HG03196 (cell line): ENCODE results near the gene REXO5.

Experiments used
- ATAC-seq: cut with Tn5 transposase; IDR thresholded peaks from one replicate; pipeline ENCODE4 v1.9.1; 2021; ENCODE audit not compliant: unreplicated experiment

The REXO5 gene

DNA sequence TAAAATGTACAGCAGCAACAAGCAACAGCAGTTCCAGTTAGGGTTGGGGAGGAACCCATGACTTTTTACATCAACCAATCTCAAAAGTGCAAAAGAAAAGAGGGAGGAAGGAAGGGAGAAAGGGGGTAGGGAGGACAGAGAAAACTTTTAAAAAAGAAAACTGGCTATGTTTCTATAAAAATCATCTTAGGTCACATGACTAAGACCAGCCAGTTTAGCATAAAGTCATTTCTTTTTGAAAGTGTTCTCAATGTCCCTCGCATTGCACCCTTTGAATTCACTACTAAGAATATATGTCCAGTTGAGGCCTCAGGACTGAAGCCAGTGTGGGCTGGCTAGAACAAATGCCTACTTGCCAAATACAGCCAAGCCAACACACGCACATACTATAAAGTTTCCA lies 64.9 kb downstream of the REXO5 start:
- ATAC-seq: no peak

DNA sequence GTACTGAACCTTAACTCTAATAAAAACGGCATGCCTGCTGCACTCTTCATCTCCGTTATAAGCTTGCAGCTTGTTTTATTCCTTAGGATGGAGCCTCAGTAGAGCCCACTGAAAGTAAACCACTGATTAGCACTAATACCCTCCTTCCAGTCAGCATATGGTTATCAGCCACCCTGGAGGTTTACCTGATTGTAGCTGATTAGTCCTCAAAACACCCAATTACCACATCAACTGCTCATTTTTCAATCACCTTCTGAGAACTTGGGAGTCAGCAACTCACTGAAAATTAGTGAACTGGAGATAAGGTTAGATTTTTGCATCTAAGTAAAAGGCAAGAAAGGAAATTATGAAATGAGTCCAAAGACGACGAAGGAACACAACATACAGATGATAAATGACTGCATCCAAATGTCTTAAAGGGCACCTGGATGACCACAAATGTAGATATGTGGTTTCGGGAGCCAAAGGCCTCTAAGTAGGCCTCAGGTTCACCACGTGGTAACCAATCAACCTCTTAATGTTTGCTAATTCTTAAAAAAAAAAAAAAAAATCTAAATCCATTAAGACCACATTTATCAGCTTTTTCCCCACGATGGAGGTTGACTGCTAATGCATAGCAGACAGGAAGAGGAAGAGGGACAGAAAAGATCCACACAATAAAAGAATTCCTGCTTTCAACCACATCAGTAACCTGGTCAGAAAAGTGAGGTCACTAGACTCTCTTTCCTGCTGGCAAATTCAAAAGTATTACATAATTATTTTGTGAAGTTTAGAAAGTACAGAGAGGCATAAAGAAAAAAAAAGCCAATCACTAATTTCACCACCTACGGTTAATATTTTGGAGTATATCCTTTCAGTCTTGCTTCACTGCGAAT lies 65.9 kb downstream of the REXO5 start:
- ATAC-seq: no peak

DNA sequence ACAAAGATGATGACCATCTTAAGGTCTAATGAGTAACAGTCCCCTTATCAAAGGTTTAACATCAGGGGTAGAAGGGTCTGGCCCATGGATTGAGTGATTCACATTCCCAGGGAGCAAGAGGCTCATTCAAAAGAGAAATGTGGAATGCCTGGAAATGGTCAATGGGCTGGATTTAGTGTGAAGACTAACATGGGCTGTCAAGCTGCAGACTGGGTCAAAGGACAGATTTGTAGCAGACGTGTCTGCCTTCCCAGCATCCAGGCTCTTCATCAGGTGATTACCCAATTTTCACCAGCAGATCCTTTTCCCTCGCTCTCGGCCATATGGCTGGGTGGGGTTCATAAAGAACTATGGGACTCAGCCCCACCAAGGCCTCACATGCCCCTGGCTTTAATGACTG lies 67.0 kb downstream of the REXO5 start:
- no peak for ATAC-seq

DNA sequence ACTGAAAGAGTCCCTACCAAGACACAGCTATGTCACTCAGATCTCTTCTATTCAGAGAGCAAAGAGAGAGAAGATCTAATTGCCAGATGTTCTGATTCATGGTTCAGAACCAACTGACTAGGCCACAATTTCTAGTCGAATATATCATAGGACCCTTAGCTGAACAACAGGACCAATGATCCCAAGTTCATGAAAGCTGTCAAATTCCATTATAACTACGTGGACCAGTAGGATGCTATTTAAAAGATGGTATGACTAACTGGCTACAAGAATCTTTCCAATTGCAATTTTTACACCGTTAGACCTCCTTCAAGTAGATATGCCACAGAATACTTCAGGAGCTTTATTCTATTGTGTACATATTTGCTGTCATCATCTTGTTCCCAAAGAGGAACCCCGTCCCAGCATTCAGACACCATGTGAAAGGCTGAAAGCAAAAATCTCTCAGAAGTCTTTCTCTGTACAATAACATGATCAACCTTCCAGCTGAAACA lies 67.8 kb downstream of the REXO5 start:
- ATAC-seq: no peak

DNA sequence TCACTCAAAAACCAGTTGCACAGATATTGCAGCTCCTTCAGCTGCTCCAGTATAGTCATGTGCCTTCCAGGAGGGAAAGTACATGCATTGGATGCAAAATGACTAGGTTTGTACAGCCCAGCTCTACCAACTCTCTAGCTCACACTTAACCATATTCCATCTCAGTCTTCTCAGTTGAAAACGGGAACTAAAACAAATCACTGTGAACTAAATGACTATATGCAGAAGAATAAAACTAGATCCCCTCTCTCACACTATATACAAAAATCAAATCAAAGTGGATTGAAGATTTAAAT lies 69.0 kb downstream of the REXO5 start:
- ATAC-seq: no peak

DNA sequence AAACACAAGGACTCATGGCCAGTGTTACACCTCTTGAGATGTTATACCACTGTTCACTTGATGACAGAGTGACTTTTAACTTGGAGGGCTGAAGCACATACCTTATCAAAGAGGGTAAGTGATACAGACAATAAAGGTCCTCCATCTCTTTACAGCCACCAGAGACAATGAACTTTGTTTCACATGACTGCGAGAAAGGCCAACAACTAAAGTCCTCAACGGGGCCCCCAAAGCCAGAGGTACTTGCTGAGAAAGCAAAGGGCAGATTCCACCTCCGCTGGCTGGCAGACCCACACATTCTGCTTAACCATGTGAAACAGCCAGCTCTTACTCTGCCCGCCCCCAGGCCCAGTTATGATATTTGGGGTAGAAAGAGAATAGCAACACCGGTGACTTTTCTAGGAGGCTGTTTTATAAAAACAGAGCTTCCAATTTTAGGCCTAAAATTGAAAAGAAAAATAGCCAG lies 72.4 kb downstream of the REXO5 start:
- ATAC-seq: no peak

DNA sequence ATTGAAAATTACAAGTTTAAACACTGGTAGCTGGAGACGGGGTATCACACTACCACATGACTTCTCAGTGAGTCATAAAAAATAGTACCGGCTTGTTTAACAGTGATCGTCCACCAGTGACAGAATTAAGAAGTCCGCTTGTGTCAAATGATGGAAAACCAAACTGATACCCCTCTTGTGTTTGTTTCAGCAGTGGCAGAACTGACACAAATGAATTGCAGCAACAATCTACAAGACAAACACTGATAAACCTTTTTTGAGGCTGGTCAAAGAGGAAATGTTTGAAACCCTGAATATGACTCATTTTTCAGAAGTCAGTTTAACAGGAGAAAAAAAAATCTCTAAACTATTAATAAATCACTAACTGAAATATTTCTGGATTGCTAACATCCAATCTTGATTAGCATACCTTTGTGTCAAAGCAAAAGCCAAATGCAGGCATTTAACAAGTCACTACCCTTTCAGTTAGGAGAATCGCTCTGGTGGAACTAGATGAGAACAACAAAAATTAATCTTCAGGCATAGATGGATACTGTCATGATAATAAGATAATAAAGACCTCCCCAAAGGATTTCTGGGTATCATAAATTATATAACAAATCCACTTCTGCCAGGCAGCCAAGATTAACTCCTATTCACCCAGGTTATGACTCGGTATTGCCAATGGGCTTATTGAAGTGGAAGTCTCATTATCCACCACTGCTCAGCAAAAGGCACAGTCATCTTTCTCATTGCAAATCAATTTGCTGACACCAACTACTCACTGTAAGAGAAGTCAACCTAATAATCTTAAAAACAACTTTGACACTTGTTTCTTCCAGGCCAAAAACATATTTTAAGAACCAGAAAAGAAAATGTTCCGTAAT lies 73.1 kb downstream of the REXO5 start:
- peak; percentile 37 for ATAC-seq

DNA sequence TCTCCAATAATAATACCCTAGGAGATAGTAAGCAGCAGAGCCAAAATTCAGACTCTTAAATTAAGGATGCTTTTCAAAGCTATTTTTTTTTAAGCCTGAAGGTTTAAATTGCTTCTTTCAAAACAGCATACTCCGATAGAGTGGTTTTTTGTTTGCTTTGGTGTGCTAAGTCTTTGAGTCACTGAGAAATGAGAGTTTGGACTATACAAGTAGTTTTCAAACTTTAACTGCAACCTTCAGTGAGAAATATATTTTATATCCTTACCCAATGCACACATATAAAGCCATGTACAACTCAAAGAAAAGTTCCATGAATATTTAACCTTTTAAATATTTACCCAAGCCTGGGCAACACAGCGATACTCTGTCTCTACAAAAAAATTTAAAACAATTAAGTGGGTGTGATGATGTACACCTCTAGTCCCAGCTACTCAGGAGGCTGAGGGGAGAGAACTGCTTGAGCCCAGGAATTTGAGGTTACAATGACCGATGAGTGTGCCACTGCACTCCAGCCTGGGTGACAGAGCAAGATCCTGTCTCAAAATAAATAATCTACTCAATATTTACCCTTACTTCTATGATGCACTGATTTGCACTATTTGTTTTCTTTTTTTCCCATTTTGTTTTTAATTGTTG lies 74.7 kb downstream of the REXO5 start:
- ATAC-seq: no peak

DNA sequence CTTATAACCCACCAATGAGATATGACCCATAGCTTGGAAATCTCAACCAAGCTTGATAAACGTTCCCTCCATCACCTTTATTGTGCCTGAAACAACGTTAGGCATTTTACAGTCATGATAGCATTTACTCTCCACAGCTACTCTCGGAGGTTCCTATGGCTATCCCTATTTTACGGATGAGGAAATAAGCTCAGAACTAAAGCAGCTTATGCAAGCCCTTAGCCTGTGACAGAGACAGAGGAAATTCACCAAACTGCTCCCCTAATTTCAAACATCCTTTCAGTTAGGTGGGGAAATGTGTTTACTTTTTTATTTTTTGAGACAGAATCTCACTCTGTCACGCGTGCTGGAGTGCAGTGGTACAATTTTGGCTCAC lies 75.2 kb downstream of the REXO5 start:
- ATAC-seq: no peak

DNA sequence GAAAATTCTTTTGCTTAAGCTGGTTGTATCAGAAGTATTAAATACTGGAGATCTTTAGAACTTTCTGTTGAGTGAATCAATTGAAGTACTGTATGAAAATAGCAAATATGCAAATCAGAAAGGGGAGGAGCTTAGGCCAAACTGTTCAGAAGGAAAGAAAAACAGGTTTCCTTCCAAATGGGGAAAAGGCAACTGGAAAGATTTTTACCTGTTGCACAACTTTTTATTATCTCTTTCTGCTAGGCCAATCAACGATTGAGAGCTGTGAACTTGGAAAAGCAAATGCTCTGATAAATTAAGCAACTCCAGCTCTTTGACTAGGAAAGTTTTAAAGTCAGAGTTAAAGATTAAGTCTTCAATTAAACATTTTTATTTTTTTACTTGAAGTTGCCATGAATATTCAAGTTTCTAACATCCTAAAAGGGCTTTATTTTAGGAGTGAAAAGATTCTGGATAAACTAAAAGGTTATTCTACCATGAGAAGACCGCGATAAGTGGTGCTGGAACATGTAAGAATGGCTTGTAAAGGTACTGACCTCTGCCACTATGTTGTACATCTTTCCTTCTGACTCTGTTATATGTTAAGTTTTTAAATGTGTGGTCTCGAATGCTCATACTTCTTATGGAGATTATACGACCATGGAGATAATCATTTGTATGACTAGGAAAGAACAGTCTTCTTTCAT lies 77.4 kb downstream of the REXO5 start:
- ATAC-seq: no peak

DNA sequence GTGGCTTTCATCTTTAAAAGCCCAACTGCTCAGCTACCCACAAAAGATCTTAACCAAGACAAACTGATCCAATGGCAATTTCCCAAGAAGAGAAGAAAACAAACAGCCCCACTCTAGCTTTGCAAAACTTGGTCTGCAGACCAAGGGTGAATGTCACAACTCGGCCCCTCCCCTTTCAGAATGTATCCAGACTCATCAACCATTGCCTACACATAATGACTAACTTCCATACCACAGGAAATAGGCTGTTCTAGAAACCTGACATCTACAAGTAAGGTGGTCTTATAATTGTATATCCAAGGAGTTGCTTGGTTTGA lies 77.9 kb downstream of the REXO5 start:
- ATAC-seq: no peak

DNA sequence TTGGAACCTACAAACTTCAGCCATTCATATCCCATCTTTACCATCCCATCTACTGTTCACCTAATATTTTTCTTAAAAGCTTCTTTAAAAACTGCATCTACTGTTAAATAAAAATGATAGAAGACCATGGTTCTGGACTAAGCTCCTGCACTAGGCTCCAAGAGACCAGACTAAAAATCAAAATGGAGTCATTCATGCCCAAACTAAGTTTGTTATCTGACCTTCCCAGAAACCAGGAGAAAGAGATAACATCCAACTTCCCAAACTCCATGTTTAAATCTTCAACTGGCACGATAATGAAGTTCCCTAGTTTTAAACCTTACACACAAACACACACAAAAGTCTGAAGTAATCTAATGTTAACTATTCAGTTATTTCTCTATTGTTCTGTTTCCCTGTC lies 80.0 kb downstream of the REXO5 start:
- no peak for ATAC-seq

DNA sequence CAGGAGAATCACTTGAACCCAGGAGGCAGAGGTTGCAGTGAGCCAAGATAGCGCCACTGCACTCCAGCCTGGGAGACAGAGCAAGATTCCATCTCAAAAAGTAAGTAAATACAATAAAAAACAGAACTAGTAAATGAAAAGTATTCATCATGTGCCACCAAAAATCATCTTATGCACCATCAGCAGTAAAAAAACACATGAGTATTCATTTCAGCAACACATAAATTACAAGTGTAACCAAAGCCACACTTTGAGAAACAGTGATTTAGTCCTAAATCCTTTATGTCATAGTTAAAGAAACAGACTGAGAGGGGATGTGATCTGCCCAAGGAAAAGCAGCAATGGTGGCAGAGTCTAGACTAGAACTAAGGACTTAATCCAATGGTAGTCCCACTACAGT lies 80.9 kb downstream of the REXO5 start:
- ATAC-seq: no peak

DNA sequence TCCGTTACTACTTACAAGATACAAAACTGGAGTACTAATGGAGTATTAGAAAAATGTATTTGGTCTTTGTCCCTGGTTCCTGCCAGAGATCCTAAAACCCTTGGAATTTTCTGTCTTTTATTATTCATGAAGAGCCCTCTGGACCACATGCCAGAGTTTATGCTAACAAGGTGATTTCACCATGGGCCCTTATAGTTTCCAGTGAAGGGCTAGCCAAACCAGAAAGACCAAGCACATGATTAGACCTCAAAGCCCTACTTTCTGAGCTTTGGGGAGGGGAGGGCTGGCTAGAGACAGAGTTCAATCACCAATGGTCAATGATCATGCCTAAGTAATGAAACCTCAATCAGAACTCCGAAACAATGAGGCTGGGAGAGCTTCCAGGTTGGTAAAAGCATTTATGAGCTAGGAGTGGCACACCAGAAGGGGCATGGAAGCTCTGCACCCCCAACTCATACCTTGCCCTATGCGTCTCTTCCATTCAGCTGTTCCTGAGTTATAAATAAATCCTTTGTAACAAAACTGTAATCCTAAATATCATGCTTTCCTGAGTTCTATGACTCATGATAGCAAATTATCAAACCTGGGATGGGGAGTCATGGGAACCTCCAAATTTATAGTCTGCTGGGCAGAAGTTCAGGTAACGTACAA lies 83.4 kb downstream of the REXO5 start:
- ATAC-seq: no peak

DNA sequence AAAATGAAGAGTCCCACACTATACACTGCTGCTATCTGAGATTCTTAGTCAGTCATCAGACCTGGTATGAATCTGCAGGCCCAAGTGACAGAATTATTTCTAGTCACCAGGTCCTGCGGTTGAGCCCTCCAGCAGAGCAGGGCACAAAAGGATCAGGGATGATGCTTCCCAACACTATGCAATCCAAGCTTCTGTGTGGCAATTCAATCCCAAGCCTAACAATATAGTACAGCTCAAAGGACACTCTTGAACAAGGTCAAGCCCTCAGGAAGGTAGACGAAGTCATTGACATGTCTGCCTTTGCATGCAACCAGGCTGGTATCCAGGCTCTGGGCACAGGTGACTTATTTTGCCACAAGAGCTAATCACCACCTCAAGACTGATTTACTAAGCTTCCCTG lies 88.1 kb downstream of the REXO5 start:
- ATAC-seq: no peak

DNA sequence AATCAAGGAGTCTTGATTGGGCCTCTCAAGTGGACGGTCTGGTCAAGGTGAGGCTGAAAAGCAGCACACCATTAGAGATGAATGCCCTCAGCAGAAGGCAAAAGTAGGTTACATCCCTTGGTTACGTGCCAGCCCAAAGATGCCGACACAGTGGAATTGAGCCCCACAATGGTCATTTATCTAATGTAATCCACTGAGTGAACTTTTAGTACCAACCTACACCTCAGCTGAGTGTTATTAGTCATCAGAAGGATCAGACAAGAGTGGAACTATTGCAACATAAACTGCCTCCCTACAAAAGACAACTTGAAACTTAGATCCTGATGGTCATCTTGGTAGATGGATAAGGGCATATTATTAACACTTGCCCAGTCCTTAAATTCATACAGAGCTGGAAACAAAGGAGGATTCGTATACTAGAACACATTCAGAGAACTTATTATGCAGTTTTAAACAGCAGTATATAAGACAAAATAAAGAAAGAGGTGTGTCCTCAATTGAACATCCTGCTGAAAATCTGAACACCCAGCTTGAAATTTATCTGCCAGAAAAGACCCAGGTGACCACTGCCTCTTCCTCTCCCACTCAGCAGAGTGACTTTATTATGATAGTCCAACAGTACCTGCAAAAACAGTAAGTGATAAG lies 91.0 kb downstream of the REXO5 start:
- no peak for ATAC-seq

DNA sequence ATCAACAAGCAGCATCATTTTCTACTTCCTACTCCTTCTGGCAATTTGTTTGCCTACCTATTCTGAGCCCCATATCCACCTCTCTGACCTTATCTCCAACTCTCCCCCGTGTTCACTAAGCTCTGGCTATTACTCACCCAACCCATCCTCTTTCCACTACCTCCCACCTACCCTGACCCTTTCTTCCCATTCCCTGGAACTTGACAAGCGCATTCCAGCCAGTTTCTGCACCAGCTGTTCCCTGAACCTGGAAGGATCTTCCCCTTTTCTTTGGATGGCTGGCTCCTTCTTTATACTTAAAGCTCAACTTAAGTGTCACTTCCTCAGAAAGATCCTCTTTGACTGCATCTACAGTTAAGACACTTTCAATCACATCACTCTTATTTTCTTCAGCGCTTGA lies 91.6 kb downstream of the REXO5 start:
- no peak for ATAC-seq

DNA sequence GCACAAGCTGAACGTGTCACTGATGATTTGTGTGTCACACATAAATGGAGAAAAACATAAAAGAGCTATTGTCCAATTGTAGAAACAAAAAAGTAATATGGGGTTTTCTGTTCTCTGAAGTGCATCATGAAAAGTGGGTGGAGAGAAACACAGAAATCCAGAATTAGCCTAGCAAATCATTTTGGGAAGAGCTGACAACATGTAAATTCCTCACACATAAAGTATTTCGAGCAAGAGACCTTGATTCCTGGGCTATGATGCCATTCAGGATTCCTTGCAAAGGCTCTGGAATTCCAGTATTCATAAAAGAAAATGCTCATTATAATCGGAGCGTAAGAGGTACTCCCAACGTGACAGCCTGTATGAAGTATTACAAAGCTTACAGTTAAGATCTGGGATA lies 92.7 kb downstream of the REXO5 start:
- no peak for ATAC-seq
